AG04449 (cell line): ENCODE measurements around the gene NPLOC4.

ENCODE experiments used
- CTCF ChIA-PET: fragments of 350-600 bp; formaldehyde crosslinking; extraction: SDS; loops from one replicate; lab custom pipeline; 2021; ENCODE audit warnings: antibody characterized with exemption; lab: Yijun Ruan, JAX
- POLR2A ChIA-PET: fragments of 400-600, 350-600 bp; formaldehyde crosslinking; extraction: SDS; loops from one replicate; lab custom pipeline; 2020; ENCODE audit warnings: antibody characterized with exemption, inconsistent platforms; lab: Yijun Ruan, JAX
- DNase-seq: peaks from one replicate; pipeline ENCODE4 v3.0.0-alpha.2; 2010; ENCODE audit warnings: low read depth, low spot score
- H3K4me3 ChIP-seq: 2 replicates; pipeline ENCODE4 v1.5.1; 2011; ENCODE audit warnings: low read depth, mild to moderate bottlenecking, control low read depth, low read length
- CTCF ChIP-seq: IDR thresholded peaks from one replicate; pipeline ENCODE4 v1.5.1; 2011; ENCODE audit warnings: mild to moderate bottlenecking, moderate library complexity, low read length, control low read depth, inconsistent platforms; ENCODE audit not compliant: insufficient read depth; ENCODE audit errors: missing control alignments

NPLOC4 gene

GRCh38 chr17:81652906-81653771, 16.2 kb upstream of the NPLOC4 start:
- CTCF ChIA-PET, result no interaction called here
- POLR2A ChIA-PET, result interaction anchor here (0.7 kb wide), 1 partner anchor 10 kb away, joined by 3 read pairs; no protein-coding TSS in a partner anchor

GRCh38 chr17:81651692-81652091, 14.8 kb upstream of the NPLOC4 start:
- DNase-seq, result peak; percentile 59
- no peak for TF ChIP-seq CTCF
- ChIA-PET POLR2A (no interaction called here), CTCF (no interaction called here)
- no peak overlapping the region for H3K4me3 ChIP-seq

More at GRCh38 chr17:81652906-81653771, 16.2 kb upstream of the NPLOC4 start:
- DNase-seq, result no peak
- no peak overlapping the region for H3K4me3 ChIP-seq
- TF ChIP-seq CTCF, result no peak

- TF ChIP-seq CTCF, result no peak
- ChIA-PET CTCF (interaction anchor here (1.9 kb wide), 1 partner anchor 9 kb away, joined by 5 read pairs; no protein-coding TSS in a partner anchor), POLR2A (no interaction called here)
- no peak overlapping the region for H3K4me3 ChIP-seq
- no peak for DNase-seq
Observed at GRCh38 chr17:81650951-81651350, 14.0 kb upstream of the NPLOC4 start.

GRCh38 chr17:81648707-81649085, 11.8 kb upstream of the NPLOC4 start:
- CTCF ChIA-PET, result interaction anchor here (0.7 to 1.4 kb wide), 2 partner anchors 15 to 17 kb away, joined by 3 read pairs; no protein-coding TSS in a partner anchor

GRCh38 chr17:81648013-81648706, 11.2 kb upstream of the NPLOC4 start:
- DNase-seq, result no peak
- POLR2A ChIA-PET, result interaction anchor here (1.3 kb wide), 1 partner anchor 96 kb away, joined by 4 read pairs; the partner anchor contains the start of gene FAAP100
- no peak for TF ChIP-seq CTCF
- CTCF ChIA-PET, result interaction anchor here (1.4 kb wide), 1 partner anchor 17 kb away, joined by 3 read pairs; no protein-coding TSS in a partner anchor
- peak overlapping the region; percentile 12 for H3K4me3 ChIP-seq

More at GRCh38 chr17:81648707-81649085, 11.8 kb upstream of the NPLOC4 start:
- POLR2A ChIA-PET, result no interaction called here
- H3K4me3 ChIP-seq, result no peak overlapping the region
- no peak for TF ChIP-seq CTCF
- DNase-seq, result no peak

- no peak overlapping the region for H3K4me3 ChIP-seq
- DNase-seq, result no peak
- TF ChIP-seq CTCF, result no peak
- CTCF ChIA-PET, result interaction anchor here (1.4 kb wide), 1 partner anchor 16 kb away, joined by 3 read pairs; no protein-coding TSS in a partner anchor
- POLR2A ChIA-PET, result interaction anchor here (1.3 kb wide), 1 partner anchor 96 kb away, joined by 4 read pairs; the partner anchor contains the start of gene FAAP100
Observed at GRCh38 chr17:81647640-81648012, 10.7 kb upstream of the NPLOC4 start.
